WTC11 (cell line): ENCODE data around the gene COLEC12.

Source experiments
- CREB1 ChIP-seq: sonication (generic); formaldehyde crosslinking; IDR thresholded peaks from 2 replicates; pipeline ENCODE4 v1.8.0; 2023; ENCODE audit warnings: mild to moderate bottlenecking, missing genetic modification reagents
- SMAD3 ChIP-seq: sonication (generic); formaldehyde crosslinking; IDR thresholded peaks from 2 replicates; pipeline ENCODE4 v1.8.0; 2022; ENCODE audit warnings: missing genetic modification reagents, mild to moderate bottlenecking, borderline replicate concordance
- TF ChIP-seq, protein P1 (sequence below): sonication (generic); formaldehyde crosslinking; conservative IDR thresholded peaks from 2 replicates; pipeline ENCODE4 v1.8.1; 2022; ENCODE audit warnings: mild to moderate bottlenecking, missing genetic modification reagents
- TF ChIP-seq, protein P2 (sequence below): fragments of 200-600 bp; IDR thresholded peaks from 2 replicates; pipeline ENCODE4 v1.8.0; 2022; ENCODE audit warnings: antibody characterized with exemption
- TF ChIP-seq, protein P3 (sequence below): sonication (generic); formaldehyde crosslinking; IDR thresholded peaks from 2 replicates; pipeline ENCODE4 v1.8.0; 2022; ENCODE audit warnings: mild to moderate bottlenecking, missing genetic modification reagents

DNA sequence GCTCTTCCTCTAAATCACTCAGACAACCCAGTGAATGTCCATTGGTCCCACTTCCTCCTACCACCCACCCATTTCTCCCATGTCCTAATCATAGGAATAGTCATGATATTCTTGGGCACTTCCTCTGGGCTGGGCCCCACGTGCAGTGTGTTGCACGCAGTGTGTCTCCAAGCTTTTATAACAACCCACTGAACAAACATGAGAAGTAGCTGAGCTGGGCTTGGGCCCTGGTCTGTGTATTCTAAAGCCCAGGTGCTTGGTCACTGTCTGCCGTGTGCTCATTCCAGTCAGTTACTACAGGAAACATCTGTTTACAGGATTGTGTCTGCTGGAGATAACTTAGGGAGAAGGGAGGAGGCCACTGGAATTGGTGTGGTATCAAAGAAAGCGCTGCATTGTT lies 168.5 kb downstream of the COLEC12 start:
- TF ChIP-seq, protein P1, sequence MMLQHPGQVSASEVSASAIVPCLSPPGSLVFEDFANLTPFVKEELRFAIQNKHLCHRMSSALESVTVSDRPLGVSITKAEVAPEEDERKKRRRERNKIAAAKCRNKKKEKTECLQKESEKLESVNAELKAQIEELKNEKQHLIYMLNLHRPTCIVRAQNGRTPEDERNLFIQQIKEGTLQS = no peak
- TF ChIP-seq, protein P2, sequence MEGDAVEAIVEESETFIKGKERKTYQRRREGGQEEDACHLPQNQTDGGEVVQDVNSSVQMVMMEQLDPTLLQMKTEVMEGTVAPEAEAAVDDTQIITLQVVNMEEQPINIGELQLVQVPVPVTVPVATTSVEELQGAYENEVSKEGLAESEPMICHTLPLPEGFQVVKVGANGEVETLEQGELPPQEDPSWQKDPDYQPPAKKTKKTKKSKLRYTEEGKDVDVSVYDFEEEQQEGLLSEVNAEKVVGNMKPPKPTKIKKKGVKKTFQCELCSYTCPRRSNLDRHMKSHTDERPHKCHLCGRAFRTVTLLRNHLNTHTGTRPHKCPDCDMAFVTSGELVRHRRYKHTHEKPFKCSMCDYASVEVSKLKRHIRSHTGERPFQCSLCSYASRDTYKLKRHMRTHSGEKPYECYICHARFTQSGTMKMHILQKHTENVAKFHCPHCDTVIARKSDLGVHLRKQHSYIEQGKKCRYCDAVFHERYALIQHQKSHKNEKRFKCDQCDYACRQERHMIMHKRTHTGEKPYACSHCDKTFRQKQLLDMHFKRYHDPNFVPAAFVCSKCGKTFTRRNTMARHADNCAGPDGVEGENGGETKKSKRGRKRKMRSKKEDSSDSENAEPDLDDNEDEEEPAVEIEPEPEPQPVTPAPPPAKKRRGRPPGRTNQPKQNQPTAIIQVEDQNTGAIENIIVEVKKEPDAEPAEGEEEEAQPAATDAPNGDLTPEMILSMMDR = no peak
- TF ChIP-seq CREB1 = no peak
- TF ChIP-seq SMAD3 = no peak
- TF ChIP-seq, protein P3, sequence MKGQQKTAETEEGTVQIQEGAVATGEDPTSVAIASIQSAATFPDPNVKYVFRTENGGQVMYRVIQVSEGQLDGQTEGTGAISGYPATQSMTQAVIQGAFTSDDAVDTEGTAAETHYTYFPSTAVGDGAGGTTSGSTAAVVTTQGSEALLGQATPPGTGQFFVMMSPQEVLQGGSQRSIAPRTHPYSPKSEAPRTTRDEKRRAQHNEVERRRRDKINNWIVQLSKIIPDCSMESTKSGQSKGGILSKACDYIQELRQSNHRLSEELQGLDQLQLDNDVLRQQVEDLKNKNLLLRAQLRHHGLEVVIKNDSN (CRISPR knock-in tag) = no peak
